A549 (cell line): Measurements from ENCODE around the gene SMIM14. TPM values are rescaled to one million over a fixed set of nuclear protein-coding genes. Genes with fewer than 3 reads are reported as not detected.

Experiments
- ATAC-seq, 2 experiments: fragments of 200-7000 bp in 1 of 2; fragments of >200 bp in 1 of 2; cut with Nextera tagmentation in 1 of 2; cut with Tn5 transposase in 1 of 2; 3 replicates each; pipeline versions ENCODE4 v1.8.0 to v1.9.1; 2018 to 2020; ENCODE audit warnings: mild to moderate bottlenecking in 1 of 2, moderate library complexity in 1 of 2
- CTCF ChIA-PET: fragments of 300-600 bp; sonication (Branson Sonifier 250); formaldehyde crosslinking; extraction: SDS; loops from one replicate; lab custom pipeline; 2021; ENCODE audit warnings: antibody characterized with exemption, inconsistent platforms; lab: Yijun Ruan, JAX
- POLR2A ChIA-PET: fragments of 350-600 bp; formaldehyde crosslinking; extraction: SDS; loops from one replicate; lab custom pipeline; 2021; ENCODE audit warnings: antibody characterized with exemption, inconsistent platforms; lab: Yijun Ruan, JAX
- DNase-seq, 2 experiments: peaks; one replicate each; pipeline versions ENCODE4 v3.0.0 to v3.0.0-alpha.2; 2011 to 2016; ENCODE audit warnings: low read depth in 1 of 2, low spot score in 1 of 2
- FAIRE-seq: peaks from 2 replicates; lab custom pipeline; 2011; peaks lifted over from hg19 to GRCh38; lab: Jason Lieb, UNC
- H3K27ac ChIP-seq, 2 experiments: fragments of >200 bp; sonication (Bioruptor Twin); formaldehyde crosslinking; 3 replicates each; pipeline ENCODE4 v1.5.1; 2016 to 2017
- H3K4me1 ChIP-seq: fragments of >200 bp; sonication (Bioruptor Twin); formaldehyde crosslinking; 3 replicates; pipeline ENCODE4 v1.6.1; 2016
- H3K4me2 ChIP-seq: fragments of >200 bp; sonication (Bioruptor Twin); formaldehyde crosslinking; 3 replicates; pipeline ENCODE4 v1.6.1; 2016
- H3K4me3 ChIP-seq: fragments of >200 bp; sonication (Bioruptor Twin); formaldehyde crosslinking; 3 replicates; pipeline ENCODE4 v1.5.1; 2016
- H3K9me3 ChIP-seq: fragments of >200 bp; sonication (Bioruptor Twin); formaldehyde crosslinking; 3 replicates; pipeline ENCODE4 v1.6.1; 2016
- CBX8 ChIP-seq: fragments of 200-600 bp; sonication (generic); IDR thresholded peaks from 2 replicates; pipeline ENCODE4 v1.6.1; 2016
- CHD4 ChIP-seq: fragments of 200-600 bp; sonication (generic); IDR thresholded peaks from 2 replicates; pipeline ENCODE4 v1.6.1; 2016; ENCODE audit warnings: antibody characterized with exemption, mild to moderate bottlenecking, borderline replicate concordance
- EHMT2 ChIP-seq: fragments of 200-600 bp; sonication (generic); IDR thresholded peaks from 2 replicates; pipeline ENCODE4 v1.6.1; 2016; ENCODE audit warnings: antibody characterized with exemption, low read depth, mild to moderate bottlenecking, moderate library complexity
- FOSB ChIP-seq: fragments of 250-450 bp; sonication (Bioruptor Pico); IDR thresholded peaks from 2 replicates; pipeline ENCODE4 v1.5.0; 2020; ENCODE audit warnings: mild to moderate bottlenecking, moderate library complexity
- FOSL2 ChIP-seq, 2 experiments: fragments of 450-650 bp in 1 of 2; fragments of >200 bp in 1 of 2; sonication (Bioruptor Twin) in 1 of 2; formaldehyde crosslinking; IDR thresholded peaks; 2 replicates each; pipeline versions ENCODE4 v1.5.0 to v1.6.1; 2016 to 2020; ENCODE audit warnings: mild to moderate bottlenecking in 1 of 2, moderate library complexity in 1 of 2
- FOXS1 ChIP-seq: fragments of 250-450 bp; sonication (Bioruptor Pico); IDR thresholded peaks from 2 replicates; pipeline ENCODE4 v1.5.0; 2020; ENCODE audit warnings: mild to moderate bottlenecking, moderate library complexity
- GATA3 ChIP-seq: IDR thresholded peaks from 2 replicates; pipeline ENCODE4 v1.6.1; 2012; ENCODE audit warnings: borderline replicate concordance
- HDAC2 ChIP-seq: fragments of 200-600 bp; sonication (generic); IDR thresholded peaks from 2 replicates; pipeline ENCODE4 v1.6.1; 2016
- HEYL ChIP-seq: fragments of 250-450 bp; sonication (Bioruptor Pico); IDR thresholded peaks from 2 replicates; pipeline ENCODE4 v1.8.0; 2021; ENCODE audit warnings: mild to moderate bottlenecking, moderate library complexity
- HMGXB4 ChIP-seq: fragments of 250-450 bp; sonication (Bioruptor Pico); IDR thresholded peaks from 2 replicates; pipeline ENCODE4 v1.5.0; 2021; ENCODE audit warnings: mild to moderate bottlenecking, moderate library complexity, borderline replicate concordance
- JUNB ChIP-seq: fragments of >200 bp; sonication (Bioruptor Twin); formaldehyde crosslinking; IDR thresholded peaks from 2 replicates; pipeline ENCODE4 v1.6.1; 2016
- NPAS2 ChIP-seq: fragments of 250-450 bp; sonication (Bioruptor Pico); IDR thresholded peaks from 2 replicates; pipeline ENCODE4 v1.8.0; 2022; ENCODE audit warnings: mild to moderate bottlenecking, moderate library complexity, borderline replicate concordance
- REST ChIP-seq: fragments of 200-600 bp; sonication (generic); IDR thresholded peaks from 2 replicates; pipeline ENCODE4 v1.6.1; 2016; ENCODE audit warnings: antibody characterized with exemption, mild to moderate bottlenecking, moderate library complexity
- SMC3 ChIP-seq: fragments of >200 bp; sonication (Bioruptor Twin); formaldehyde crosslinking; IDR thresholded peaks from 3 replicates; pipeline ENCODE4 v1.6.1; 2018; ENCODE audit warnings: inconsistent platforms
- TFCP2L1 ChIP-seq: fragments of 250-450 bp; sonication (Bioruptor Pico); IDR thresholded peaks from 2 replicates; pipeline ENCODE4 v1.5.0; 2021; ENCODE audit warnings: mild to moderate bottlenecking
- TP53 ChIP-seq: fragments of 250-450 bp; sonication (Bioruptor Pico); IDR thresholded peaks from 2 replicates; pipeline ENCODE4 v1.5.0; 2021; ENCODE audit warnings: mild to moderate bottlenecking, moderate library complexity
- ZNF302 ChIP-seq: fragments of 250-450 bp; sonication (Bioruptor Pico); IDR thresholded peaks from 2 replicates; pipeline ENCODE4 v1.9.0; 2021; ENCODE audit warnings: inconsistent platforms, mild to moderate bottlenecking, moderate library complexity
- ZSCAN20 ChIP-seq: fragments of 250-450 bp; sonication (Bioruptor Pico); IDR thresholded peaks from 2 replicates; pipeline ENCODE4 v1.8.0; 2022; ENCODE audit warnings: mild to moderate bottlenecking, moderate library complexity
- whole genome bisulfite sequencing: methylation state at CpG from one replicate; pipeline ENCODE4 v1.1.6; 2017; ENCODE audit errors: missing lambda C conversion rate; 5-methylcytosine and 5-hydroxymethylcytosine counted together
- polyA plus RNA-seq, 4 experiments: library from polyadenylated mRNA; depleted of rRNA in 3 of 4; stranded (reverse); fragments of >200 nt; fragmentation: RNase III in 1 of 4; extraction: RNeasy Plus Mini Kit Qiagen cat#74134 plus additional on column Dnase treatment in 1 of 4; gene quantifications; 2 replicates in 3 of 4; 3 replicates in 1 of 4; pipeline ENCODE4 v1.2.3, GENCODE V29; 2011 to 2017

Gene SMIM14
- polyA plus RNA-seq, 2 of the 4 experiments (the other 2 are of a cell fraction), result 20.5 to 81.3 TPM

- ATAC-seq (peak; percentile 50 to 67; a peak in 4 of 6 replicates), DNase-seq (peak; percentile 20 to 57), FAIRE-seq (no peak)
- no peak for TF ChIP-seq ZNF302 (CRISPR knock-in tag)
- no peak for TF ChIP-seq FOSL2 (IDR thresholded peaks at IDR 0.05)
- TF ChIP-seq FOSL2 (CRISPR knock-in tag; IDR thresholded peaks at IDR 0.05), result peak; percentile 78
- TF ChIP-seq JUNB, result peak; percentile 45; the same call in 1 of the 2 replicates
- TF ChIP-seq FOSB, result no peak
- ChIA-PET POLR2A (no interaction called here), CTCF (interaction anchor here (2.3 kb wide), 1 partner anchor 97 kb away, joined by 7 read pairs; no protein-coding TSS in a partner anchor)
- peak overlapping the region; percentile 30 to 76; a peak in 5 of 6 replicates for H3K27ac ChIP-seq
- 72% methylated on average over 6 of the region's 6 CpGs for WGBS
- no peaks in the 10 kb centered on the region; the same call in 2 of the 3 replicates for H3K9me3 ChIP-seq
- H3K4me1 ChIP-seq, result peaks cover 14% of the 10 kb centered on the region
- no peak overlapping the region for H3K4me2 ChIP-seq
- H3K4me3 ChIP-seq, result no peak overlapping the region
Observed at GRCh38 chr4:39565878-39566600, 72.6 kb downstream of the SMIM14 start.

- TF ChIP-seq FOXS1 (CRISPR knock-in tag) (no peak), ZSCAN20 (CRISPR knock-in tag) (no peak), HEYL (CRISPR knock-in tag) (no peak), CBX8 (no peak), GATA3 (no peak), CHD4 (no peak), HDAC2 (no peak), SMC3 (no peak), FOSL2 (IDR thresholded peaks at IDR 0.05) (no peak), FOSL2 (CRISPR knock-in tag; IDR thresholded peaks at IDR 0.05) (no peak)
- H3K4me3 ChIP-seq, result no peak overlapping the region
- peaks cover 15% of the 10 kb centered on the region for H3K4me1 ChIP-seq
- ATAC-seq, result no peak
- no peak for DNase-seq
- CTCF ChIA-PET, result interaction anchor here (0.7 to 1.1 kb wide), 2 partner anchors 13 to 37 kb away, joined by 3 read pairs; no protein-coding TSS in a partner anchor
- 97% methylated on average over 6 of the region's 6 CpGs for WGBS
- no peak overlapping the region for H3K4me2 ChIP-seq
- POLR2A ChIA-PET, result no interaction called here
- FAIRE-seq, result no peak
- H3K27ac ChIP-seq, result no peak overlapping the region
- no peaks in the 10 kb centered on the region; the same call in 2 of the 3 replicates for H3K9me3 ChIP-seq
Observed at GRCh38 chr4:39563346-39563847, 75.3 kb downstream of the SMIM14 start.

GRCh38 chr4:39562792-39563191 lies 75.9 kb downstream of the SMIM14 start:
- no peaks in the 10 kb centered on the region; the same call in 2 of the 3 replicates for H3K9me3 ChIP-seq
- WGBS, result 85% methylated on average over 5 of the region's 5 CpGs
- DNase-seq (no peak), ATAC-seq (no peak)
- TF ChIP-seq EHMT2 (no peak), ZNF302 (CRISPR knock-in tag) (no peak), NPAS2 (CRISPR knock-in tag) (no peak), TP53 (CRISPR knock-in tag) (no peak), HMGXB4 (CRISPR knock-in tag) (no peak), TFCP2L1 (CRISPR knock-in tag) (no peak), JUNB (no peak), REST (no peak)
- TF ChIP-seq, all 56 proteins: peak for 0
- no peak overlapping the region for H3K27ac ChIP-seq
- FAIRE-seq, result no peak
- no peak overlapping the region for H3K4me3 ChIP-seq
- CTCF ChIA-PET, result no interaction called here
- peaks cover 21% of the 10 kb centered on the region for H3K4me1 ChIP-seq
- no peak overlapping the region for H3K4me2 ChIP-seq
- POLR2A ChIA-PET, result no interaction called here
